Kidney (tissue), 14 donors: ENCODE measurements around the gene C1orf21. TPM values are rescaled to one million over a fixed set of nuclear protein-coding genes. Genes with fewer than 3 reads are reported as not detected.

Source experiments
- DNase-seq, 5 donors: peaks; one replicate each; pipeline ENCODE4 v3.0.0-alpha.2; 2013 to 2020
- FAIRE-seq: peaks from 2 replicates; lab custom pipeline; 2012; peaks lifted over from hg19 to GRCh38; lab: Jason Lieb, UNC
- H3K27ac ChIP-seq, 2 donors: one replicate each; pipeline ENCODE4 v1.7.0; 2013; ENCODE audit warnings: low read depth in 2 of 2, low read length in 2 of 2, inconsistent platforms in 1 of 2
- H3K27me3 ChIP-seq: one replicate; pipeline ENCODE4 v1.7.1; 2013; ENCODE audit warnings: low read length, inconsistent platforms; ENCODE audit not compliant: control insufficient read depth, insufficient read depth
- H3K36me3 ChIP-seq, 3 donors: one replicate each; pipeline versions ENCODE4 v1.7.0 to v1.7.1; 2013; ENCODE audit warnings: low read length in 3 of 3, control low read depth in 1 of 3, inconsistent platforms in 1 of 3; ENCODE audit not compliant: insufficient read depth in 3 of 3, control insufficient read depth in 2 of 3
- H3K4me1 ChIP-seq, 3 donors: one replicate each; pipeline versions ENCODE4 v1.7.0 to v1.7.1; 2013; ENCODE audit warnings: low read length in 3 of 3, inconsistent platforms in 1 of 3, low read depth in 1 of 3; ENCODE audit not compliant: control insufficient read depth in 2 of 3, insufficient read depth in 2 of 3
- H3K4me3 ChIP-seq, 3 donors: one replicate each; pipeline versions ENCODE4 v1.7.0 to v1.8.1; 2013; ENCODE audit warnings: low read length in 3 of 3, control low read depth in 1 of 3, inconsistent platforms in 1 of 3
- H3K9ac ChIP-seq, 3 donors: one replicate each; pipeline versions ENCODE4 v1.7.0 to v1.7.1; 2013; ENCODE audit warnings: low read length in 3 of 3, control low read depth in 1 of 3, inconsistent platforms in 1 of 3
- H3K9me3 ChIP-seq, 3 donors: one replicate each; pipeline versions ENCODE4 v1.7.0 to v1.7.1; 2013; ENCODE audit warnings: low read length in 3 of 3, control low read depth in 1 of 3, inconsistent platforms in 1 of 3; ENCODE audit not compliant: control insufficient read depth in 2 of 3, insufficient read depth in 1 of 3
- intact Hi-C: fragments of 100-400 bp; cut with DNase I; formaldehyde crosslinking; loops from one replicate; pipeline ENCODE4 v1.11.1; 2022
- polyA plus RNA-seq: library from polyadenylated mRNA; stranded (reverse); fragments of 350-450 nt; fragmentation: Illumina TruSeq; extraction: RNeasy Lipid Tissue Mini Kit (QIAGEN cat#74804); gene quantifications from one replicate; pipeline ENCODE4 v1.2.3, GENCODE V29; 2014; ENCODE audit warnings: low read depth, low replicate concordance; ENCODE audit not compliant: insufficient read depth
- total RNA-seq: library from RNA; stranded (reverse); fragmentation: NEBNext Ultra II Directional; extraction: Animal tissue kit (Norgen Biotek cat#: 25700); gene quantifications from one replicate; pipeline ENCODE4 v1.2.1, GENCODE V29; 2021
- TF ChIP-seq, protein P1 (sequence below): IDR thresholded peaks from 3 replicates; pipeline ENCODE4 v1.5.1; 2012; ENCODE audit warnings: mild to moderate bottlenecking, moderate library complexity, borderline replicate concordance; ENCODE audit not compliant: insufficient read depth; ENCODE audit errors: extremely low read depth
- donor health status: control.
- donor health status: control.
- donor health status: control.
- donor health status: control.
- donor health status: control.
- donor health status: DM: yes; HTN: yes; CAD: no.
- donor health status: Normal renal cell carcinoma (clear cell type).

Gene C1orf21
- total and polyA plus RNA-seq, 2 donors from 2014 or later = 18.3 to 18.6 TPM

GRCh38 chr1:184596950-184597645 lies 210.3 kb downstream of the C1orf21 start:
- Histone ChIP-seq H3K27ac (no peak overlapping the region), H3K9ac (no peak overlapping the region), H3K4me1 (no peaks in the 10 kb centered on the region), H3K36me3 (no peaks in the 10 kb centered on the region), H3K9me3 (no peaks in the 10 kb centered on the region), H3K4me3 (no peak overlapping the region), H3K27me3 (no peaks in the 10 kb centered on the region)
- TF ChIP-seq, protein P1, sequence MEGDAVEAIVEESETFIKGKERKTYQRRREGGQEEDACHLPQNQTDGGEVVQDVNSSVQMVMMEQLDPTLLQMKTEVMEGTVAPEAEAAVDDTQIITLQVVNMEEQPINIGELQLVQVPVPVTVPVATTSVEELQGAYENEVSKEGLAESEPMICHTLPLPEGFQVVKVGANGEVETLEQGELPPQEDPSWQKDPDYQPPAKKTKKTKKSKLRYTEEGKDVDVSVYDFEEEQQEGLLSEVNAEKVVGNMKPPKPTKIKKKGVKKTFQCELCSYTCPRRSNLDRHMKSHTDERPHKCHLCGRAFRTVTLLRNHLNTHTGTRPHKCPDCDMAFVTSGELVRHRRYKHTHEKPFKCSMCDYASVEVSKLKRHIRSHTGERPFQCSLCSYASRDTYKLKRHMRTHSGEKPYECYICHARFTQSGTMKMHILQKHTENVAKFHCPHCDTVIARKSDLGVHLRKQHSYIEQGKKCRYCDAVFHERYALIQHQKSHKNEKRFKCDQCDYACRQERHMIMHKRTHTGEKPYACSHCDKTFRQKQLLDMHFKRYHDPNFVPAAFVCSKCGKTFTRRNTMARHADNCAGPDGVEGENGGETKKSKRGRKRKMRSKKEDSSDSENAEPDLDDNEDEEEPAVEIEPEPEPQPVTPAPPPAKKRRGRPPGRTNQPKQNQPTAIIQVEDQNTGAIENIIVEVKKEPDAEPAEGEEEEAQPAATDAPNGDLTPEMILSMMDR = no peak
- DNase-seq = no peak
- FAIRE-seq = no peak
- intact Hi-C loops = no loop called here

- TF ChIP-seq, protein P1 = no peak
- Histone ChIP-seq H3K4me1 (no peaks in the 10 kb centered on the region), H3K27ac (no peak overlapping the region), H3K36me3 (no peaks in the 10 kb centered on the region), H3K27me3 (no peaks in the 10 kb centered on the region), H3K9ac (no peak overlapping the region), H3K4me3 (no peak overlapping the region), H3K9me3 (no peaks in the 10 kb centered on the region)
- FAIRE-seq = no peak
- intact Hi-C loops = no loop called here
- DNase-seq = peak in 2 of 5 donors; percentile 43 to 54
Measured at GRCh38 chr1:184597650-184598357, 211.0 kb downstream of the C1orf21 start.

DNA sequence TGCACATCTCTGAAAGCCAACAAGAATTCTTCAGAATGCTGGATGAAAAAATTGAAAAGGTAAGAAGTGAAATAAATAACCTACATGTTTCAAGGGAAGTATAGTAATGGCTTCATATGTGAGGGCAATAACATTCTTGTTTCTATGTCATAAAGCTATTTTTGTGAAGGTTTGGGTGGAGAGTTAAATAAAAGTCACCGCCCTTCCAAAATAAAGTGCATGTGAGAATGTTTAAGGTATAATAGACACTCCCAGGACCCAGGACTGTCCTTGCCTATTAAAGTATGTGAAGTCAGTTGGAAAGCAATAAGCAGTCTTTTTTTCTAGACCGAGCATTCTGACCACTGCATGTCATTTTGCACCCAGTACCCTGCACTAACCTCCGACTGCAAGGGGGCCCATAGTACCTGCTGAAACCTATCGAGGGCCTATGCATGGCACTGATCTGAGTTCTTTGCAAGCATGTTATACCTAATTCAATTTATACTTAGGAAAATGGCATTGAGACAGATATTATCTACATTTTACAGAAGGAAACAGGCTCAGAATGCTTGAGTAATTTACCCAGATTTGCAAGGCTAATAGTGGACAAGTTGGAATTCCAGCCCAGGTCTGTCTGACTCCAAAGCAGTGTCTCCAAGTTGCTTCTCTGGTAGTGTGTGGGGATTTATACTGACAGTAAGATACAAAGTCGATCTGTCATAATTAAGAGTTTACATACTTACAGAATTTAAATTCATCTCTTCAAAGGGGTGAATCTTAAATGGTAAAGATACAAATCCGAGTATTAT lies 211.8 kb downstream of the C1orf21 start:
- Histone ChIP-seq H3K27me3 (no peaks in the 10 kb centered on the region), H3K27ac (no peak overlapping the region), H3K4me1 (no peaks in the 10 kb centered on the region), H3K4me3 (no peak overlapping the region), H3K9me3 (no peaks in the 10 kb centered on the region), H3K36me3 (no peaks in the 10 kb centered on the region), H3K9ac (no peak overlapping the region)
- TF ChIP-seq, protein P1 = no peak
- no peak for DNase-seq
- intact Hi-C loops = no loop called here
- FAIRE-seq = no peak
